Trophoblast cell (in vitro differentiated cells and primary cell): ENCODE data around the gene KIF21B.
A peak's percentile ranks its signal among the peaks of the same experiment; 100 is the strongest.

ENCODE experiments used
- DNase-seq, 2 donors: peaks; one replicate each; pipeline ENCODE4 v3.0.0-alpha.2; 2016
- H2AFZ ChIP-seq: 2 replicates; pipeline ENCODE4 v1.6.1; 2013; ENCODE audit warnings: low read length, moderate library complexity, mild to moderate bottlenecking; ENCODE audit not compliant: insufficient read depth, poor library complexity
- H2AK5ac ChIP-seq: 2 replicates; pipeline ENCODE4 v1.6.1; 2013; ENCODE audit warnings: mild to moderate bottlenecking, low read length
- H2BK120ac ChIP-seq: 2 replicates; pipeline ENCODE4 v1.6.1; 2013; ENCODE audit warnings: low read length, mild to moderate bottlenecking, moderate library complexity; ENCODE audit not compliant: insufficient read depth, poor library complexity
- H2BK12ac ChIP-seq: 2 replicates; pipeline ENCODE4 v1.6.1; 2013; ENCODE audit warnings: mild to moderate bottlenecking, low read length, moderate library complexity
- H2BK5ac ChIP-seq: 2 replicates; pipeline ENCODE4 v1.6.1; 2013; ENCODE audit warnings: low read length, low read depth, moderate library complexity, mild to moderate bottlenecking; ENCODE audit not compliant: poor library complexity
- H3K14ac ChIP-seq: 2 replicates; pipeline ENCODE4 v1.6.1; 2013; ENCODE audit warnings: mild to moderate bottlenecking, low read length
- H3K18ac ChIP-seq: 2 replicates; pipeline ENCODE4 v1.6.1; 2013; ENCODE audit warnings: mild to moderate bottlenecking, low read length
- H3K23ac ChIP-seq: 2 replicates; pipeline ENCODE4 v1.6.1; 2013; ENCODE audit warnings: low read length
- H3K27ac ChIP-seq: 2 replicates; pipeline ENCODE4 v1.5.1; 2013; ENCODE audit warnings: low read depth, mild to moderate bottlenecking, inconsistent platforms, low read length, moderate library complexity
- H3K27me3 ChIP-seq: 2 replicates; pipeline ENCODE4 v1.6.1; 2013; ENCODE audit warnings: inconsistent platforms, mild to moderate bottlenecking, low read length, moderate library complexity; ENCODE audit not compliant: insufficient read depth
- H3K36me3 ChIP-seq, 2 experiments: 1 replicate in 1 of 2; 2 replicates in 1 of 2; pipeline ENCODE4 v1.6.1; 2013; ENCODE audit warnings: low read length in 2 of 2, mild to moderate bottlenecking in 2 of 2, moderate library complexity in 1 of 2; ENCODE audit not compliant: insufficient read depth in 2 of 2, control insufficient read depth in 1 of 2
- H3K4ac ChIP-seq: 2 replicates; pipeline ENCODE4 v1.6.1; 2013; ENCODE audit warnings: low read depth, mild to moderate bottlenecking, low read length, moderate library complexity
- H3K4me1 ChIP-seq, 2 experiments: 1 replicate in 1 of 2; 2 replicates in 1 of 2; pipeline ENCODE4 v1.6.1; 2013; ENCODE audit warnings: low read length in 2 of 2, mild to moderate bottlenecking in 2 of 2, moderate library complexity in 1 of 2; ENCODE audit not compliant: insufficient read depth in 2 of 2, control insufficient read depth in 1 of 2
- H3K4me2 ChIP-seq: 2 replicates; pipeline ENCODE4 v1.6.1; 2013; ENCODE audit warnings: inconsistent platforms, mild to moderate bottlenecking, low read length, moderate library complexity
- H3K4me3 ChIP-seq: 2 replicates; pipeline ENCODE4 v1.5.1; 2013; ENCODE audit warnings: mild to moderate bottlenecking, low read depth, low read length, inconsistent platforms
- H3K79me1 ChIP-seq: one replicate; pipeline ENCODE4 v1.6.1; 2013; ENCODE audit warnings: low read length
- H3K79me2 ChIP-seq: 2 replicates; pipeline ENCODE4 v1.6.1; 2013; ENCODE audit warnings: low read length, mild to moderate bottlenecking; ENCODE audit not compliant: control insufficient read depth, insufficient read depth, poor library complexity
- H3K9ac ChIP-seq: 2 replicates; pipeline ENCODE4 v1.6.1; 2013; ENCODE audit warnings: mild to moderate bottlenecking, low read length
- H3K9me3 ChIP-seq: 2 replicates; pipeline ENCODE4 v1.6.1; 2013; ENCODE audit warnings: low read depth, mild to moderate bottlenecking, control low read depth, inconsistent platforms, low read length; ENCODE audit not compliant: insufficient read depth
- H4K12ac ChIP-seq: 2 replicates; pipeline ENCODE4 v1.6.1; 2013; ENCODE audit warnings: low read depth, mild to moderate bottlenecking, low read length, moderate library complexity
- H4K8ac ChIP-seq: 2 replicates; pipeline ENCODE4 v1.6.1; 2013; ENCODE audit warnings: low read depth, mild to moderate bottlenecking, low read length, moderate library complexity
- H4K91ac ChIP-seq: one replicate; pipeline ENCODE4 v1.6.1; 2013; ENCODE audit warnings: low read depth, mild to moderate bottlenecking, low read length, moderate library complexity
- WGBS: extraction: QIAGEN DNeasy Blood & Tissue Kit; methylation state at CpG from one replicate; pipeline ENCODE4 v1.1.7; 2013; ENCODE audit warnings: missing lambda C conversion rate; ENCODE audit not compliant: insufficient read length, insufficient coverage; ENCODE audit errors: extremely low coverage; 5-methylcytosine and 5-hydroxymethylcytosine counted together

The KIF21B gene

DNA sequence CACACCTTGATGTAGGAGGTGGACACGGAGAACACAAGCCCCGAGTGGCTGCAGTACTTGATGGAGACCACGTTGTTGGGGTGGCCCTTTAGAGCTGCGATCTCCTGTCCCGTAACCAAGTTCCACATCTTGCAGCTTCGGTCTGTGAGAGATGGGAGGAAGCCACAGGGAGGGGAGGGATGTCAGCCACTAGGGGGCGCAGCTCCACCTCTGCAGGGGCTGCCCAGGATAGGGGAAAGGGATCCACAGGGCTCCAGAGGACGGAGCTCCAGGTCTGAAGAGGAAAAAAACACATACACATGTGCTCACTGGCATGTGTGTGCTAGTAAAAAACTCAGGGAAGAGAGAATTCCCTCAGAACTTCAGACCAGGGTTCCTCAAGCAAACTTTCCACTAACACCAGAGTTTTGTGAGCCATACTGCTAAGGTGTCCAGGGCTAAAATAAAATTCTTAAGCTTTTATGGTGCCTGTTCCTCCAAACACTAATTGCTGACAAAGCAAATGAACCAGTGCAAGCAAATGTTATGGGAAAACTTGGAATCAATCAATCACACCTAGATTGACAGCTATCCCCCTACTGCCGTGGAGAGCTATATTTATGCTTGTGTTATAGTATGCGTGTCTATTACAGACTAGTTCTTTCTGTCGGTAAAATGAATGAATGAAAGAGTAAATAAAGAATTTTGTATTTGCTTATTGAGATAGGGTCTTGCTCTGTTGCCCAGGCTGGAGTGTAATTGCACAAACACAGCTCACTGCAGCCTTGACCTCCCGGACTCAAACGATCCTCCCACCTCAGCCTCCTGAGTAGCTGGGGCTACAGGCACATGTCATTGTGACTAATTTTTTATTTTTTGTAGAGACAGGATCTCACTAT is 43.7 kb downstream of the KIF21B start:
- H4K12ac ChIP-seq = no peak overlapping the region
- H3K4me2 ChIP-seq = no peak overlapping the region
- DNase-seq = peak; percentile 19 to 61
- no peaks in the 10 kb centered on the region for H3K27me3 ChIP-seq
- H3K27ac ChIP-seq = no peak overlapping the region
- H3K14ac ChIP-seq = no peak overlapping the region
- H3K79me1 ChIP-seq = no peaks in the 10 kb centered on the region
- H2BK5ac ChIP-seq = no peak overlapping the region
- no peak overlapping the region for H2AFZ ChIP-seq
- WGBS = no CpG with 5 or more reads among the region's 13 CpGs
- no peaks in the 10 kb centered on the region for H3K4me1 ChIP-seq
- H3K4ac ChIP-seq = no peak overlapping the region
- no peak overlapping the region for H3K18ac ChIP-seq
- H3K4me3 ChIP-seq = no peak overlapping the region
- no peak overlapping the region for H4K8ac ChIP-seq
- H3K23ac ChIP-seq = no peak overlapping the region
- no peak overlapping the region for H2BK12ac ChIP-seq
- H2AK5ac ChIP-seq = no peak overlapping the region
- no peak overlapping the region for H3K9ac ChIP-seq
- H3K79me2 ChIP-seq = no peaks in the 10 kb centered on the region
- H3K36me3 ChIP-seq = no peaks in the 10 kb centered on the region
- H4K91ac ChIP-seq = no peak overlapping the region
- peaks cover 5% of the 10 kb centered on the region for H3K9me3 ChIP-seq
- H2BK120ac ChIP-seq = no peak overlapping the region

- no peak overlapping the region for H4K12ac ChIP-seq
- H3K79me2 ChIP-seq = no peaks in the 10 kb centered on the region
- no peaks in the 10 kb centered on the region for H3K36me3 ChIP-seq
- H3K79me1 ChIP-seq = no peaks in the 10 kb centered on the region
- no peak overlapping the region for H3K4me2 ChIP-seq
- H2BK120ac ChIP-seq = no peak overlapping the region
- no peak overlapping the region for H3K14ac ChIP-seq
- H3K27me3 ChIP-seq = no peaks in the 10 kb centered on the region
- no peaks in the 10 kb centered on the region for H3K4me1 ChIP-seq
- WGBS = no CpG with 5 or more reads among the region's 16 CpGs
- no peak overlapping the region for H3K18ac ChIP-seq
- H3K4ac ChIP-seq = no peak overlapping the region
- no peak overlapping the region for H2AFZ ChIP-seq
- no peak overlapping the region for H3K4me3 ChIP-seq
- no peak overlapping the region for H2BK5ac ChIP-seq
- no peak overlapping the region for H3K27ac ChIP-seq
- H4K91ac ChIP-seq = no peak overlapping the region
- no peak overlapping the region for H3K9ac ChIP-seq
- H4K8ac ChIP-seq = no peak overlapping the region
- H3K23ac ChIP-seq = no peak overlapping the region
- H2AK5ac ChIP-seq = no peak overlapping the region
- H2BK12ac ChIP-seq = no peak overlapping the region
- peaks cover 5% of the 10 kb centered on the region for H3K9me3 ChIP-seq
- no peak for DNase-seq
These were observed 46.3 kb downstream of the KIF21B start for GRCh38 chr1:200977071-200977754.

- no peak overlapping the region for H2BK120ac ChIP-seq
- H2AK5ac ChIP-seq = no peak overlapping the region
- H2BK12ac ChIP-seq = no peak overlapping the region
- no peak overlapping the region for H4K12ac ChIP-seq
- H3K79me1 ChIP-seq = peaks cover under 1% of the 10 kb centered on the region
- H3K4me3 ChIP-seq = no peak overlapping the region
- no peak overlapping the region for H3K4ac ChIP-seq
- no peaks in the 10 kb centered on the region for H3K27me3 ChIP-seq
- H3K14ac ChIP-seq = no peak overlapping the region
- no peaks in the 10 kb centered on the region for H3K36me3 ChIP-seq
- WGBS = no CpG with 5 or more reads among the region's 8 CpGs
- H2AFZ ChIP-seq = no peak overlapping the region
- H3K79me2 ChIP-seq = no peaks in the 10 kb centered on the region
- no peak overlapping the region for H2BK5ac ChIP-seq
- no peak overlapping the region for H3K18ac ChIP-seq
- H3K9ac ChIP-seq = no peak overlapping the region
- H4K8ac ChIP-seq = no peak overlapping the region
- peaks cover 5% of the 10 kb centered on the region for H3K9me3 ChIP-seq
- no peak overlapping the region for H3K27ac ChIP-seq
- H3K23ac ChIP-seq = no peak overlapping the region
- H3K4me1 ChIP-seq = no peaks in the 10 kb centered on the region
- no peak for DNase-seq
- no peak overlapping the region for H3K4me2 ChIP-seq
- H4K91ac ChIP-seq = no peak overlapping the region
These were observed 46.9 kb downstream of the KIF21B start for GRCh38 chr1:200976634-200977033.

GRCh38 chr1:200975458-200975857 is 48.1 kb downstream of the KIF21B start:
- no peak overlapping the region for H3K9ac ChIP-seq
- H3K4me2 ChIP-seq = no peak overlapping the region
- no peaks in the 10 kb centered on the region for H3K27me3 ChIP-seq
- no peak overlapping the region for H3K23ac ChIP-seq
- peaks cover 4% of the 10 kb centered on the region for H3K9me3 ChIP-seq
- no peak overlapping the region for H4K12ac ChIP-seq
- H3K4me1 ChIP-seq = no peaks in the 10 kb centered on the region
- WGBS = no CpG with 5 or more reads among the region's 13 CpGs
- no peak overlapping the region for H3K18ac ChIP-seq
- H3K79me2 ChIP-seq = no peaks in the 10 kb centered on the region
- peaks cover 2% of the 10 kb centered on the region for H3K79me1 ChIP-seq
- H4K91ac ChIP-seq = no peak overlapping the region
- no peak overlapping the region for H3K4ac ChIP-seq
- no peak overlapping the region for H3K27ac ChIP-seq
- H2BK120ac ChIP-seq = no peak overlapping the region
- H4K8ac ChIP-seq = no peak overlapping the region
- no peak overlapping the region for H3K14ac ChIP-seq
- H3K4me3 ChIP-seq = no peak overlapping the region
- no peak overlapping the region for H2BK5ac ChIP-seq
- no peak overlapping the region for H2AFZ ChIP-seq
- no peak overlapping the region for H2BK12ac ChIP-seq
- DNase-seq = no peak
- H2AK5ac ChIP-seq = no peak overlapping the region
- no peaks in the 10 kb centered on the region for H3K36me3 ChIP-seq
